Measurements from ENCODE around the gene SCIMP. TPM values are rescaled to one million over a fixed set of nuclear protein-coding genes. Genes with fewer than 3 reads are reported as not detected.
"Not testable (repeated sequence)": the region's sequence is repeated elsewhere in the genome, so short reads cannot be mapped to it uniquely, and the experiment has no call there.

Gene SCIMP
- total RNA-seq, 1 donor from 2014 or later, result not detected

GRCh38 chr17:5254903-5255521 is 20.4 kb upstream of the SCIMP start:
- no peak overlapping the region for H3K4me3 ChIP-seq (ENCODE audit: low read depth, low read length)
- no peak for DNase-seq (ENCODE audit: low read depth)
- TF ChIP-seq, protein P1, sequence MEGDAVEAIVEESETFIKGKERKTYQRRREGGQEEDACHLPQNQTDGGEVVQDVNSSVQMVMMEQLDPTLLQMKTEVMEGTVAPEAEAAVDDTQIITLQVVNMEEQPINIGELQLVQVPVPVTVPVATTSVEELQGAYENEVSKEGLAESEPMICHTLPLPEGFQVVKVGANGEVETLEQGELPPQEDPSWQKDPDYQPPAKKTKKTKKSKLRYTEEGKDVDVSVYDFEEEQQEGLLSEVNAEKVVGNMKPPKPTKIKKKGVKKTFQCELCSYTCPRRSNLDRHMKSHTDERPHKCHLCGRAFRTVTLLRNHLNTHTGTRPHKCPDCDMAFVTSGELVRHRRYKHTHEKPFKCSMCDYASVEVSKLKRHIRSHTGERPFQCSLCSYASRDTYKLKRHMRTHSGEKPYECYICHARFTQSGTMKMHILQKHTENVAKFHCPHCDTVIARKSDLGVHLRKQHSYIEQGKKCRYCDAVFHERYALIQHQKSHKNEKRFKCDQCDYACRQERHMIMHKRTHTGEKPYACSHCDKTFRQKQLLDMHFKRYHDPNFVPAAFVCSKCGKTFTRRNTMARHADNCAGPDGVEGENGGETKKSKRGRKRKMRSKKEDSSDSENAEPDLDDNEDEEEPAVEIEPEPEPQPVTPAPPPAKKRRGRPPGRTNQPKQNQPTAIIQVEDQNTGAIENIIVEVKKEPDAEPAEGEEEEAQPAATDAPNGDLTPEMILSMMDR (conservative IDR thresholded peaks at IDR 0.05; ENCODE audit: low read depth, low read length), result no peak

DNA sequence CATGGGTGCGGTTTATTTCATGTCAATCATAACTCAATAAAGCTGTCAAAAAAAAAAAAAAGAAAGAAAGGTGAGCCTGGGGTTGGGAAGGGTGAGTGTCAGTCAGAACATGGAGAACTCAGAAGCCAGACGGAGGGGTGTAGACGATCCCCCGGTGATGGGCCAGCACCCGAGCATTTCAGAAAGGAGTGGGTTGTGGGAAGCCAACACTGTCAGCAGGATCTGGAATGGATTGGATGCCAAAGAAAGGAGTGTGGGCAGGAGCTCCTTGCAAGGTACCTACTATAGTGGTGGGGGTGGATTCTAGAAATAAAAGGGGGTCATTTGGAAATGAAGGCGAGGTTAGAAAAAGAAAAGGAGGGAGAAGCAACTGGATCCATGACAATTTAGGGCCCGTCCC is 19.8 kb upstream of the SCIMP start:
- H3K4me3 ChIP-seq (ENCODE audit: low read depth, low read length), result no peak overlapping the region
- no peak for DNase-seq (ENCODE audit: low read depth)
- TF ChIP-seq, protein P1 (conservative IDR thresholded peaks at IDR 0.05; ENCODE audit: low read depth, low read length), result no peak

DNA sequence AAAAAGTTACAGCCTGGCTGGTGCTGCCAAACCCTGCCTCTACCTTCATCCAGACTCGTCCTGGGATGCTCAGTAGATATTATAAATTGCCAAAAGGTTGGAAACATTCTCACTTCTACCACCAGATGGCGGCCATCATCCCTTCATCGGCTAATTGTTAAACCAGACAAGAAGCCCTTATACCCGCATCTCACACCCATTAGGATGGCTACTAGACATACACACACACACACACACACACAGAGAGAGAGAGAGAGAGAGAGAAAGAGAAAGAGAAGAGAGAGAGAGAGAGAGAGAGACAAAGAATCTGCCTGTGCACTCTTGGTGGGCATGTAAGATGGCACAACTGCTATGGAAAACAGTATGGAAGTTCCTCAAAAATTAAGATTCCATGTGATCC is 15.0 kb upstream of the SCIMP start:
- TF ChIP-seq, protein P1 (conservative IDR thresholded peaks at IDR 0.05; ENCODE audit: low read depth, low read length), result peak; percentile 71
- DNase-seq (ENCODE audit: low read depth), result peak; percentile 16
- no peak overlapping the region for H3K4me3 ChIP-seq (ENCODE audit: low read depth, low read length)

DNA sequence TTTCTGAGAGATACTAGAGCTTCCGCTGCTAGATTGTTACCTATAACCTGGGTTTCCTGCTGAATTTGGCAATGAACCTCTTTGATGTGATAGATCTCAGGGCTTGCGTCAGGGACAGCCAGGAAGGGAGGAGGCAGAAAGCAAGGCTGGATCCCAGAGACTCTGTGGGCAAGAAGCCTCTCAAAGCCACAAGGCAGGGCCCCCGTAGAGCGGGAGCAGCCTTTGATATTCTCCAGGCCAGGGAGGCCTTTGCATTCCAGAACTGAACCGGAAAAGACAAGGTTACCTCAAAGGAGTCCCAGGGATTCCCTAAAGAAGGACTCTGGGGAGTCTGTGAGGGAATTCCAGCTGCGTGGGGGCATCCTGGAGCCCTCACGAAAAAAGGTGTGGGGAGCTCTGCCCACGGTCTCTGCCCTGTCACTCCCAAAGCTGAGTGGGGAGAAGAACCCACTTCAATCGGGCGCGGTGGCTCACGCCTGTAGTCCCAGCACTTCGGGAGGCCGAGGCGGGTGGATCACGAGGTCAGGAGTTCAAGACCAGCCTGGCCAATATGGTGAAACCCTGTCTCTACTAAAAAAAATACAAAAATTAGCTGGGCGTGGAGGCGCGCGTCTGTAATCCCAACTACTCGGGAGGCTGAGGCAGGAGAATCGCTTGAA is 14.3 kb upstream of the SCIMP start:
- no peak overlapping the region for H3K4me3 ChIP-seq (ENCODE audit: low read depth, low read length)
- TF ChIP-seq, protein P1 (conservative IDR thresholded peaks at IDR 0.05; ENCODE audit: low read depth, low read length), result no peak
- DNase-seq (ENCODE audit: low read depth), result no peak

DNA sequence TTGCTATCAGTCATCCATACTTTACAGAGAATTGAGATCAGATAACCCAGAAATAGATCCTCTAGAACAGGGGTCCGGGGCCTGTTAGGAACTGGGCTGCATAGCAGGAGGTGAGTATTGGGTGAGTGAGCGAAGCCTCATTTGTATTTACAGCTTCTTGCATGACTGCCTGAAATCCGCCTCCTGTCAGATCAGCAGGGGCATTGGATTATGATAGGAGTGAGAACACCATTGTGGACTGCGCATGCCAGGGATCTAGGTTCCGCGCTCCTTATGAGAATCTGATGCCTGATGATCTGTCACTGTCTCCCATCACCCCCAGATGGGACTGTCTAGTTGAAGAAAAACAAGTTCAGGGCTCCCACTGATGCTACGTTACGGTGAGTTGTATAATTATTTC is 13.0 kb upstream of the SCIMP start:
- no peak for DNase-seq (ENCODE audit: low read depth)
- no peak overlapping the region for H3K4me3 ChIP-seq (ENCODE audit: low read depth, low read length)
- TF ChIP-seq, protein P1 (conservative IDR thresholded peaks at IDR 0.05; ENCODE audit: low read depth, low read length), result no peak

DNA sequence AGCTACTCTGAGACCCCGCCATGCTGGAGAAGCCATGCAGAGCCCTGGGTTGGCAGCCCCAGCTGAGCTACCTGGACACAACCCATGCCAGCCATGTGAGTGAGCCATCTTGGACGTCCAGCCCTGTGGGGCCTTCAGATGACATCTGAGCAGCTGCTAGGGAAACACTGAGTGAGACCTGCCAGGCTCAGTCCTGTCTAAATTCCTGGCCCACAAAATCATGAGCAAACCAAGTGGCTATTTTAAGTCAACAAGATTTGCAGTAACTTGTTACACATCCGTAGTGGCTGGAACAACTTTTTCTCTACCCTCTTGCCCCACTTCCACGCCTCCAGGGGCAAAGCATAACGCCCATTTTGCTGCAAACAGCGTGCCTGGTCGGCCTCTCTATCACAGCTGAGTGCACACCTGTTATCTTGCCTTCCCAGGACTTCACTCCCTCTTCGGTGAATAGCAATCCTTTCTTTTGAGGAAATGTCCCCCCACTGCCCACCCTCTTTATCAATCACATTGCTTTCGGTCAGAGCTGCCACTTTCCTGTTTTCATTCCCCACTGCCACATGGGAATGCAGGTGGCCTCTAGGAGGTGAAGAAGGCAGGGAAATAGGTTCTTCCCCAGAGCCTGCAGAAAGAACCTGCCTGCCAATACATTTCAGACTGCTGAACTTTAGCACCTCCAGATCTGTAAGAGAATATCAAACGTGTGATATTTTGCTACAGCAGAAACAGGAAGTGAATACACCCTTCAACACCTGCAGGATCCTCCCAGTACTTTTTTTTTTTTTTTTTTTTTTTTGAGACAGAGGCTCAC is 7.4 kb upstream of the SCIMP start:
- no peak overlapping the region for H3K4me3 ChIP-seq (ENCODE audit: low read depth, low read length)
- no peak for DNase-seq (ENCODE audit: low read depth)
- TF ChIP-seq, protein P1 (conservative IDR thresholded peaks at IDR 0.05; ENCODE audit: low read depth, low read length), result no peak

GRCh38 chr17:5239769-5240168 is 5.1 kb upstream of the SCIMP start:
- not testable (repeated sequence) for DNase-seq (ENCODE audit: low read depth); H3K4me3 ChIP-seq (ENCODE audit: low read depth, low read length)

All from epithelial cell of proximal tubule (primary cell).